HEK293 (cell line): ENCODE data around the gene PIK3R6.
"Not testable (repeated sequence)": the region's sequence is repeated elsewhere in the genome, so short reads cannot be mapped to it uniquely, and the experiment has no call there.

Experiments used
- CTCF ChIA-PET: fragments of 350-600 bp; formaldehyde crosslinking; extraction: SDS; loops from one replicate; lab custom pipeline; 2021; ENCODE audit warnings: antibody characterized with exemption; lab: Yijun Ruan, JAX
- POLR2A ChIA-PET: fragments of 300-600 bp; formaldehyde crosslinking; extraction: SDS; loops from one replicate; lab custom pipeline; 2020; ENCODE audit warnings: antibody characterized with exemption, inconsistent platforms; lab: Yijun Ruan, JAX
- H3K27ac ChIP-seq: fragments of 200-500 bp; sonication (Bioruptor generic); 2 replicates; pipeline ENCODE4 v1.5.1; 2014; ENCODE audit warnings: low read depth, low read length, control low read depth, inconsistent platforms; ENCODE audit errors: extremely low read depth
- H3K36me3 ChIP-seq, 2 experiments: fragments of 200-500 bp in 1 of 2; sonication (Bioruptor generic) in 1 of 2; 1 replicate in 1 of 2; 2 replicates in 1 of 2; pipeline ENCODE4 v1.5.1; 2014 to 2017; ENCODE audit warnings: inconsistent platforms in 2 of 2, low read length in 2 of 2; ENCODE audit not compliant: control insufficient read depth in 2 of 2, insufficient read depth in 1 of 2
- H3K4me1 ChIP-seq: fragments of 200-500 bp; sonication (Bioruptor generic); 2 replicates; pipeline ENCODE4 v1.5.1; 2014; ENCODE audit warnings: mild to moderate bottlenecking, low read length, inconsistent platforms; ENCODE audit not compliant: control insufficient read depth, insufficient read depth
- H3K4me3 ChIP-seq: 2 replicates; pipeline ENCODE4 v1.5.1; 2011; ENCODE audit warnings: low read depth, mild to moderate bottlenecking, control low read depth, low read length, moderate library complexity
- H3K9me3 ChIP-seq: fragments of 200-500 bp; sonication (Bioruptor generic); 2 replicates; pipeline ENCODE4 v1.5.1; 2014; ENCODE audit warnings: low read depth, low read length, inconsistent platforms; ENCODE audit not compliant: control insufficient read depth, insufficient read depth
- CTCF ChIP-seq: fragments of 450-650 bp; formaldehyde crosslinking; IDR thresholded peaks from 2 replicates; pipeline ENCODE4 v1.5.1; 2016; ENCODE audit warnings: missing biosample characterization, missing genetic modification characterization
- FEZF1 ChIP-seq: fragments of 450-650 bp; formaldehyde crosslinking; IDR thresholded peaks from 2 replicates; pipeline ENCODE4 v1.5.1; 2016; ENCODE audit warnings: missing biosample characterization, missing genetic modification characterization
- KLF1 ChIP-seq: fragments of 450-650 bp; formaldehyde crosslinking; IDR thresholded peaks from 2 replicates; pipeline ENCODE4 v1.5.1; 2016; ENCODE audit warnings: missing biosample characterization, missing genetic modification characterization
- KLF10 ChIP-seq: fragments of 450-650 bp; IDR thresholded peaks from 2 replicates; pipeline ENCODE4 v1.5.1; 2018; ENCODE audit warnings: missing biosample characterization, mild to moderate bottlenecking, missing genetic modification characterization
- SCRT2 ChIP-seq: fragments of 450-650 bp; formaldehyde crosslinking; IDR thresholded peaks from 2 replicates; pipeline ENCODE4 v1.5.1; 2016; ENCODE audit warnings: missing biosample characterization, missing genetic modification characterization
- YY2 ChIP-seq: fragments of 450-650 bp; formaldehyde crosslinking; IDR thresholded peaks from 2 replicates; pipeline ENCODE4 v1.5.1; 2016; ENCODE audit warnings: missing biosample characterization, missing genetic modification characterization
- ZFP41 ChIP-seq: fragments of 450-650 bp; formaldehyde crosslinking; IDR thresholded peaks from 2 replicates; pipeline ENCODE4 v1.5.1; 2016; ENCODE audit warnings: missing biosample characterization, missing genetic modification characterization, borderline replicate concordance
- ZNF112 ChIP-seq: fragments of 450-650 bp; formaldehyde crosslinking; IDR thresholded peaks from 2 replicates; pipeline ENCODE4 v1.5.0; 2017; ENCODE audit warnings: missing biosample characterization, missing genetic modification characterization
- ZNF248 ChIP-seq: fragments of 450-650 bp; formaldehyde crosslinking; IDR thresholded peaks from 2 replicates; pipeline ENCODE4 v1.5.1; 2017; ENCODE audit warnings: missing biosample characterization, missing genetic modification characterization
- ZNF274 ChIP-seq, 2 experiments: fragments of 200-500 bp in 1 of 2; fragments of 450-650 bp in 1 of 2; sonication (Bioruptor generic) in 1 of 2; formaldehyde crosslinking in 1 of 2; IDR thresholded peaks; 2 replicates each; pipeline versions ENCODE4 v1.5.1 to v1.6.1; 2014 to 2016; ENCODE audit warnings: borderline replicate concordance in 1 of 2, inconsistent platforms in 1 of 2, low read length in 1 of 2, missing biosample characterization in 1 of 2, missing genetic modification characterization in 1 of 2
- ZNF404 ChIP-seq: fragments of 450-650 bp; formaldehyde crosslinking; IDR thresholded peaks from 2 replicates; pipeline ENCODE4 v1.5.1; 2017; ENCODE audit warnings: missing biosample characterization, missing genetic modification characterization
- ZNF530 ChIP-seq: fragments of 450-650 bp; formaldehyde crosslinking; IDR thresholded peaks from 2 replicates; pipeline ENCODE4 v1.5.1; 2016; ENCODE audit warnings: low read depth, missing biosample characterization, missing genetic modification characterization
- ZNF596 ChIP-seq: fragments of 450-650 bp; IDR thresholded peaks from 2 replicates; pipeline ENCODE4 v1.5.0; 2018; ENCODE audit warnings: missing biosample characterization, mild to moderate bottlenecking, missing genetic modification characterization, moderate library complexity
- ZNF626 ChIP-seq: fragments of 450-650 bp; sonication (Bioruptor Pico); formaldehyde crosslinking; IDR thresholded peaks from 2 replicates; pipeline ENCODE4 v1.5.1; 2018; ENCODE audit warnings: missing biosample characterization, missing genetic modification characterization, inconsistent platforms
- TF ChIP-seq, protein P1 (sequence below): fragments of 450-650 bp; formaldehyde crosslinking; IDR thresholded peaks from 2 replicates; pipeline ENCODE4 v1.5.1; 2016; ENCODE audit warnings: missing biosample characterization, missing genetic modification characterization
- TF ChIP-seq, protein P2 (sequence below): fragments of 450-650 bp; formaldehyde crosslinking; IDR thresholded peaks from 2 replicates; pipeline ENCODE4 v1.5.0; 2017; ENCODE audit warnings: missing biosample characterization, missing genetic modification characterization, borderline replicate concordance
- TF ChIP-seq, protein P3 (sequence below): fragments of 450-650 bp; formaldehyde crosslinking; IDR thresholded peaks from 2 replicates; pipeline ENCODE4 v1.5.1; 2016; ENCODE audit warnings: missing biosample characterization, missing genetic modification characterization

Gene PIK3R6

DNA sequence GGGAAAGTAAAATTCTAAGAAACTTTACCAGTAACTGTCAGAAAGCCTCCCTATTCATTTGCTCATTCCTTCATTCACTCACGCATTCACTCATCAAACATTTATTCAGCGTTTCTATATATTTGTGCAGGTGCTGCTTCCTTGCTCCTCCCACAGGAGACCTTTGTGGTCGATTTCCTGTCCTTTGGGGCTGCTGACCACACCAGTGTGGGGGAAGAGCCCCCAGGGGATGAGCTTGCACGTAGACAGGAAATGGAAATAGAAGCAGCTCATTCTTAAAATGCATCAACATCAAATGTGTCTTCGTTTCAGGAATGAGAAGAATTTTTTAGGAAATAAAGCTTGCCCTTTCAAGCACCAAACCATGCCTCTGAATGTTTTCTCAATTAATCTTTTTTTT lies 9.6 kb downstream of the PIK3R6 start (continued):
- no peak for TF ChIP-seq ZNF626 (tag by site-specific recombination)
- no peak for TF ChIP-seq KLF10 (tag by site-specific recombination)
- TF ChIP-seq CTCF (tag by site-specific recombination): no peak

DNA sequence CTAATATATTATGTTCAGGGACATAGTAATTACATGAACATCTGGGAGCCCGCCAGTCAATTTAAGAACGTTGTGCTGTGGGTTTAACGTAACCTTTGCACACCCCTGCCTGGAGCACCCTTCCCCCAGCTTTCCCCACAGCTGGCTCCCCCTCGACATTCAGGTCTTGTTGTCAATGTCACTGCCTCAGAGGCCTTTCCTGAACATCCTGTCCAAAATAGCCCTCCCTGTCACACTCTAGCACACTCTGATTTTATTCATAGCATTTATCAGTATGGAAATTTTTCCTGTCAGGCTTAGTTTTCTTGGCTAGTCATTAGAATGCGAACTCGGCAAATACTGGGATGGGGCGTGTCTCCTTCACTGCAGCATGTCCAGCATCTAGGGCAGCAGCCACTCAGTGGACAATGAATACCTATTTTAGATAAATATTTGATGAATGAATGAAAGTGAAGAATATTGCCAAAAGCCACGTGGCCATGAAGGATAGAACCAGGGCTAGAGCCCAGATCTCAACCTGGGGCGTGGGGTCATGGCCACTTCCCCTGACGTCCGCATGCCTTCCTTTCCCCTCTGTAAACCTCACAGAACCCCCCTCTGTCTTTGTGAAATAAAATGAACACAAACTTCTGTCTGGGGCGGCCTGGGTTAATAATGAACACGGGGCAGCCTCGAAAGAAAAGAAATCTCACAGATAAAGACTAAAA lies 10.5 kb downstream of the PIK3R6 start:
- no peak for TF ChIP-seq ZNF274 (IDR thresholded peaks at IDR 0.05; ENCODE audit: low read length)
- no peak for TF ChIP-seq ZNF274 (tag by site-specific recombination; IDR thresholded peaks at IDR 0.05; ENCODE audit: borderline replicate concordance)
- TF ChIP-seq ZNF112: no peak
- no peak for TF ChIP-seq SCRT2
- TF ChIP-seq YY2 (tag by site-specific recombination): no peak
- no peaks in the 10 kb centered on the region for H3K9me3 ChIP-seq
- no peaks in the 10 kb centered on the region for H3K36me3 ChIP-seq
- no peaks in the 10 kb centered on the region; the same call in 1 of the 2 replicates for H3K4me1 ChIP-seq
- ChIA-PET POLR2A (no interaction called here), CTCF (interaction anchor here (0.6 to 0.9 kb wide), 3 partner anchors 71 to 672 kb away, joined by 3 to 5 read pairs (median 4); no protein-coding TSS in a partner anchor)
- H3K4me3 ChIP-seq: no peak overlapping the region
- H3K27ac ChIP-seq: no peak overlapping the region

DNA sequence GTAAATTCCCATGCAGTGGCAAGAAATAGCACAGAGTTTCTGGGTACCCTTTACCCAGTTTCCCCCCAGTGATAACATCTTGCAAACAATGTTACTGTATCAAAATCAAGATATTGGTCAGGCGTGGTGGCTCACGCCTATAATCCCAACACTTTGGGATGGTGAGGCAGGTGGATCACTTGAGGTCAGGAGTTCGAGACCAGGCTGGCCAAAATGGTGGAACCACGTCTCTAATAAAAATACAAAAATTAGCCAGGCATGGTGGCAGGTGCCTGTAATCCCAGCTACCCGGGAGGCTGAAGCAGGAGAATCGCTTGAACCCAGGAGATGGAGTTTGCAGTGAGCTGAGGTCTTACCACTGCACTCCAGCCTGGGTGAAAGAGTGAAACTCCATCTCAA lies 11.3 kb downstream of the PIK3R6 start:
- H3K9me3 ChIP-seq, H3K4me1 ChIP-seq, H3K4me3 ChIP-seq, H3K36me3 ChIP-seq, POLR2A ChIA-PET, H3K27ac ChIP-seq: not testable (repeated sequence)
- CTCF ChIA-PET: interaction anchor here (0.6 to 0.9 kb wide), 2 partner anchors 70 to 673 kb away, joined by 4 to 5 read pairs; no protein-coding TSS in a partner anchor

DNA sequence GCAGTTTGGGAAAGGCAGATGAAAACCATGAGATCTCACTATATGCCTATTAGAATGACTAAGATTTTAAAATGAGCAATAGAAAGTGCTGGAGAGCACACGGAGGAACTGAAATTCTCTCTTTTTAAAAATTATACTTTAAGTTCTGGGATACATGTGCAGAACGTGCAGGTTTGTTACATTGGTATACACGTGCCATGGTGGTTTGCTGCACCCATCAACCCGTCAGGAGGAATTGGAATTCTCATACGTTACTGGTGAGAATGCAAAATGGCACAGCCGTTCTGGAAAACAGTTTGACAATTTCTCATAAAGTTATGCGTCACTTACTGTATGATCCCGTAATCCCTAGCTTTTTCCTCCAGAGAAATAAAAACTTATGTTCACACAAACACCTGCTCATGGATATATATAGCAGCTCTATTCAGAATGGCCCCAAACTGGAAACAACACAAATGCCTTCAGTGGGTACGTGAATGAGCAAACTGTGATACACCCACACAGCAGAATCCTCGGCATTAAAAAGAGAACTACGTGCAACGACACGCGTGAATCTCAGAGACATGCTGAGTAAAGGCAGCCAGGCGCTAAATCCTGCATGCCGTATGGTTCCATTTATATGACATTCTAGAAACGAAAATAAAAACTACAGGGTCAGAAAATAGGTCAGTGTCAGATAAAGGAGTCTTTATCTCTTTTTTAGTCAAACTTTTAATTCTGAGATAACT lies 11.8 kb downstream of the PIK3R6 start:
- ChIA-PET POLR2A (no interaction called here), CTCF (no interaction called here)
- H3K4me3 ChIP-seq: no peak overlapping the region
- no peaks in the 10 kb centered on the region; the same call in 1 of the 2 replicates for H3K4me1 ChIP-seq
- no peaks in the 10 kb centered on the region for H3K36me3 ChIP-seq
- H3K9me3 ChIP-seq: no peaks in the 10 kb centered on the region
- no peak overlapping the region for H3K27ac ChIP-seq
- TF ChIP-seq ZNF248 (no peak), ZNF530 (tag by site-specific recombination) (no peak), ZNF596 (tag by site-specific recombination) (no peak), KLF1 (tag by site-specific recombination) (no peak), ZNF404 (tag by site-specific recombination) (no peak), FEZF1 (tag by site-specific recombination) (no peak), ZFP41 (tag by site-specific recombination) (no peak)
- TF ChIP-seq, protein P1, sequence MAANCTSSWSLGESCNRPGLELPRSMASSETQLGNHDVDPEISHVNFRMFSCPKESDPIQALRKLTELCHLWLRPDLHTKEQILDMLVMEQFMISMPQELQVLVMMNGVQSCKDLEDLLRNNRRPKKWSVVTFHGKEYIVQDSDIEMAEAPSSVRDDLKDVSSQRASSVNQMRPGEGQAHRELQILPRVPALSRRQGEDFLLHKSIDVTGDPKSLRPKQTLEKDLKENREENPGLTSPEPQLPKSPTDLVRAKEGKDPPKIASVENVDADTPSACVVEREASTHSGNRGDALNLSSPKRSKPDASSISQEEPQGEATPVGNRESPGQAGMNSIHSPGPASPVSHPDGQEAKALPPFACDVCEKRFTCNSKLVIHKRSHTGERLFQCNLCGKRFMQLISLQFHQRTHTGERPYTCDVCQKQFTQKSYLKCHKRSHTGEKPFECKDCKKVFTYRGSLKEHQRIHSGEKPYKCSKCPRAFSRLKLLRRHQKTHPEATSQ: no peak
- TF ChIP-seq, protein P2, sequence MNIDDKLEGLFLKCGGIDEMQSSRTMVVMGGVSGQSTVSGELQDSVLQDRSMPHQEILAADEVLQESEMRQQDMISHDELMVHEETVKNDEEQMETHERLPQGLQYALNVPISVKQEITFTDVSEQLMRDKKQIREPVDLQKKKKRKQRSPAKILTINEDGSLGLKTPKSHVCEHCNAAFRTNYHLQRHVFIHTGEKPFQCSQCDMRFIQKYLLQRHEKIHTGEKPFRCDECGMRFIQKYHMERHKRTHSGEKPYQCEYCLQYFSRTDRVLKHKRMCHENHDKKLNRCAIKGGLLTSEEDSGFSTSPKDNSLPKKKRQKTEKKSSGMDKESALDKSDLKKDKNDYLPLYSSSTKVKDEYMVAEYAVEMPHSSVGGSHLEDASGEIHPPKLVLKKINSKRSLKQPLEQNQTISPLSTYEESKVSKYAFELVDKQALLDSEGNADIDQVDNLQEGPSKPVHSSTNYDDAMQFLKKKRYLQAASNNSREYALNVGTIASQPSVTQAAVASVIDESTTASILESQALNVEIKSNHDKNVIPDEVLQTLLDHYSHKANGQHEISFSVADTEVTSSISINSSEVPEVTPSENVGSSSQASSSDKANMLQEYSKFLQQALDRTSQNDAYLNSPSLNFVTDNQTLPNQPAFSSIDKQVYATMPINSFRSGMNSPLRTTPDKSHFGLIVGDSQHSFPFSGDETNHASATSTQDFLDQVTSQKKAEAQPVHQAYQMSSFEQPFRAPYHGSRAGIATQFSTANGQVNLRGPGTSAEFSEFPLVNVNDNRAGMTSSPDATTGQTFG (tag by site-specific recombination): no peak
- TF ChIP-seq, protein P3, sequence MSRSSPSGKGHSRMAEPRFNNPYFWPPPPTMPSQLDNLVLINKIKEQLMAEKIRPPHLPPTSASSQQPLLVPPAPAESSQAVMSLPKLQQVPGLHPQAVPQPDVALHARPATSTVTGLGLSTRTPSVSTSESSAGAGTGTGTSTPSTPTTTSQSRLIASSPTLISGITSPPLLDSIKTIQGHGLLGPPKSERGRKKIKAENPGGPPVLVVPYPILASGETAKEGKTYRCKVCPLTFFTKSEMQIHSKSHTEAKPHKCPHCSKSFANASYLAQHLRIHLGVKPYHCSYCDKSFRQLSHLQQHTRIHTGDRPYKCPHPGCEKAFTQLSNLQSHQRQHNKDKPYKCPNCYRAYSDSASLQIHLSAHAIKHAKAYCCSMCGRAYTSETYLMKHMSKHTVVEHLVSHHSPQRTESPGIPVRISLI (tag by site-specific recombination): no peak
